Fibroblast of villous mesenchyme (primary cell): Measurements from ENCODE around the gene SPP1. TPM values are rescaled to one million over a fixed set of nuclear protein-coding genes. Genes with fewer than 3 reads are reported as not detected.

Experiments used
- DNase-seq: peaks from one replicate; pipeline ENCODE4 v3.0.0-alpha.2; 2010; ENCODE audit warnings: low read depth
- H3K4me3 ChIP-seq: 2 replicates; pipeline ENCODE4 v1.5.1; 2011; ENCODE audit warnings: low read depth, mild to moderate bottlenecking, low read length
- total RNA-seq: library from RNA; depleted of rRNA; stranded (reverse); fragments of >200 nt; gene quantifications from 2 replicates; pipeline ENCODE4 v1.2.3, GENCODE V29; 2012
- TF ChIP-seq, protein P1 (sequence below): IDR thresholded peaks from 2 replicates; pipeline ENCODE4 v1.5.1; 2012; ENCODE audit warnings: low read depth, mild to moderate bottlenecking, low read length; ENCODE audit not compliant: insufficient read depth

SPP1 gene
- total RNA-seq, 1 donor, result 3.9 TPM

GRCh38 chr4:87950936-87951511 is 24.5 kb upstream of the SPP1 start:
- TF ChIP-seq, protein P1, sequence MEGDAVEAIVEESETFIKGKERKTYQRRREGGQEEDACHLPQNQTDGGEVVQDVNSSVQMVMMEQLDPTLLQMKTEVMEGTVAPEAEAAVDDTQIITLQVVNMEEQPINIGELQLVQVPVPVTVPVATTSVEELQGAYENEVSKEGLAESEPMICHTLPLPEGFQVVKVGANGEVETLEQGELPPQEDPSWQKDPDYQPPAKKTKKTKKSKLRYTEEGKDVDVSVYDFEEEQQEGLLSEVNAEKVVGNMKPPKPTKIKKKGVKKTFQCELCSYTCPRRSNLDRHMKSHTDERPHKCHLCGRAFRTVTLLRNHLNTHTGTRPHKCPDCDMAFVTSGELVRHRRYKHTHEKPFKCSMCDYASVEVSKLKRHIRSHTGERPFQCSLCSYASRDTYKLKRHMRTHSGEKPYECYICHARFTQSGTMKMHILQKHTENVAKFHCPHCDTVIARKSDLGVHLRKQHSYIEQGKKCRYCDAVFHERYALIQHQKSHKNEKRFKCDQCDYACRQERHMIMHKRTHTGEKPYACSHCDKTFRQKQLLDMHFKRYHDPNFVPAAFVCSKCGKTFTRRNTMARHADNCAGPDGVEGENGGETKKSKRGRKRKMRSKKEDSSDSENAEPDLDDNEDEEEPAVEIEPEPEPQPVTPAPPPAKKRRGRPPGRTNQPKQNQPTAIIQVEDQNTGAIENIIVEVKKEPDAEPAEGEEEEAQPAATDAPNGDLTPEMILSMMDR, result no peak
- no peak overlapping the region for H3K4me3 ChIP-seq
- no peak for DNase-seq

DNA sequence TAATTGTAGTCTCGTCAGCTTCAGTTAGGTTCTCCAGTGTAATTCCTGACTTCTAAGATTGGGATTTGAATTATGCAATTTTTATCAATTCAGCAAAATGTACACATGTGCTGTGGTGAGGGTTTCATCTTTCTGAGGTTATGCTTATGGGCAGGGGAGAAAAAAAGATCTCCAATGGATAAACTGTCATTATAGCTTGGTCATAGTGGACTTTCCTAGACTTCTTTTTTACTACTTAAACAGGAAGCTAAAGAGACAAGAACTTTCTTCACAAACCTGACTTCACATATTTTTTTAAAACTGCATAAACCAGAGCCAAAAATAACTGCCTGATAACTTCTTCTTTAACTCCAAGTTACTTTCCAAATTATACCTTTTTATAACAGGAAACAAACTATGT is 21.7 kb upstream of the SPP1 start:
- H3K4me3 ChIP-seq, result no peak overlapping the region
- no peak for DNase-seq
- TF ChIP-seq, protein P1, result no peak

DNA sequence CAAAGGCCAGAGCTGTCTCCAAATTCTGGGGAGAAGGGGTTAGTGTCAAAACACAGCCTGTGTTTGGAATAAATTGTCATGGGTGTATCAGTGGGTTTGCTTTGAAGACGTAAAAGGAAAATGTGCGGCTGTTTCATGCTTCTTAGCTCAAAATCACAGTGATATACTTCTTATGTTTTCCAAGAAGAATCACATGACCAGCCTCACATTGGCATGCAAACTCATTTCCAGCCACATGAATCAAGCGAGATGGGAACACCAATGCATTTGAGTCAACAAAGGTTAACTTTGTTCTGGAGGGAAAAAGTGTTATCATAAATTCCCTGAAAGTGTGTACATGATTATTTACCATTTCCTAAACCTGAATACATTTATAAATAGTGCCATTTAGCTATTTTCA is 19.0 kb upstream of the SPP1 start:
- DNase-seq, result no peak
- TF ChIP-seq, protein P1, result no peak
- H3K4me3 ChIP-seq, result no peak overlapping the region

DNA sequence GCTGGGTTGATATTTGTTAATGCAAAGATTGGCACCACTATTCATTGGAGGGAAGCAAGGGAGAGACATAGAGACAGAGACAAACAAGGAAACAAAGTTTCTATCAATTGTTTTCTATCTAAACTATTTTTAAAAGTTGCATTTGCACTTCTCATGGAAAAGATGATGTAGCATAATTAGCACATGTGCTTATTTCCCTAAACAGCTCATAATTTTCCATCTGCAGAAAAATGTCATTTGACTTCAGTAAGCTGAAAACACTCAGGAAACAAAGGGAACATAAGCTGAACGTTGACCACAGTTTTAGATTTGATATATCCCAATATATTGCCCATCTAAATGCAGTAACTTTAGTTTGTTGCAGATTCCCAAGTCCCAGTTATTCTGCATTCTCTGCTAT is 18.5 kb upstream of the SPP1 start:
- DNase-seq, result no peak
- TF ChIP-seq, protein P1, result no peak
- H3K4me3 ChIP-seq, result no peak overlapping the region

DNA sequence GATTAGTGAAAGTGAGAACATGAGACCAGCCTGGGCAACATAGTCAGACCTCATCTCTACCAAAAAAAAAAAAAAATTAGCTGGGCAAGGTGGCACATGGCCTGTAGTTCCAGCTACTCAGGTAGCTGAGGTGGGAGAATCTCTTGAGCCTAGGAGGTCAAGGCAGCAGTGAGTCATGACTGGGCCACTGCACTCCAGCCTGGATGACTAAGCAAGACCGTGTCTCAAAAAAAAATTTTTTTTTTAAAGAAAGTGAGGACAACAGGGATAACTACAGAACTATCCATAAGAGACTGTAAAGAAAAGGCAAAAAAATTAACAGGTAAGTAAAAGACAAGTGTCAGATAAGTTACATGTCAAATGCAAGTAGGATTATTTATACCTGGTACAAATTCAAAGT is 13.5 kb upstream of the SPP1 start:
- TF ChIP-seq, protein P1, result no peak
- no peak overlapping the region for H3K4me3 ChIP-seq
- peak; percentile 42 for DNase-seq

DNA sequence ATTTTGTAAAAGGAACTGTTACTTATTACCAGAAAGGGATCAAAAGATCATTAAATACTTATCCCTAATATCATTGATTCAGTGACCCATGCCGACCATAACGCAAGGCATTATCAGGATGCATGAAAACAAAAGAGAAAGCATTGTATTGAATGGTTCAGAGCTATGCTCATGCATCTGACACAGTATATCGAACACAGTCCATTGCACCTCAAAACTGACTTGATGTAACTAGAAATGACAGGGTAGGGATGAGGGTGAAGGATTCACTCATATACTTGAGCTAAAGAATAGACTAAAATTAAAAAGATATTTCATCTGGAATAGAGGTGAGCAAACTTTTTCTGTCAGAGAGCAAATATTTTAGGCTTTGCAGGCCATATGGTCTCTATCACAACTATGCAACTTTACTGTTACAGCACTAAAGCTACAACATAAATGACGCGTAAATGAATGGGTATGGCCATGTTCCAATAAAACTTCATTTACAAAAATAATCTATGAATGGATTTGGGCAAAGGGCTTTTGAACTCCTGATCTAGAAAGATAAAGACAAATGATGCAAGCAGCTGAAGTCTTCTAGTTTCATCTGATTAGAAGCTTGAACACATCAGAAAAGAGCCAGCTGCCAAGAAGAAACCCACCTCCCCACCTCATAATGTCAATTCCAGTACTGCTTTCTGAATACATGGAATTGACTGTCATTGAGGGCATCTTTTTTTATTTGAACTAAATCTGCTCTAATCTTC is 12.9 kb upstream of the SPP1 start:
- TF ChIP-seq, protein P1, result no peak
- H3K4me3 ChIP-seq, result no peak overlapping the region
- DNase-seq, result no peak
